ENCODE measurements around the gene OR13C3.

DNA sequence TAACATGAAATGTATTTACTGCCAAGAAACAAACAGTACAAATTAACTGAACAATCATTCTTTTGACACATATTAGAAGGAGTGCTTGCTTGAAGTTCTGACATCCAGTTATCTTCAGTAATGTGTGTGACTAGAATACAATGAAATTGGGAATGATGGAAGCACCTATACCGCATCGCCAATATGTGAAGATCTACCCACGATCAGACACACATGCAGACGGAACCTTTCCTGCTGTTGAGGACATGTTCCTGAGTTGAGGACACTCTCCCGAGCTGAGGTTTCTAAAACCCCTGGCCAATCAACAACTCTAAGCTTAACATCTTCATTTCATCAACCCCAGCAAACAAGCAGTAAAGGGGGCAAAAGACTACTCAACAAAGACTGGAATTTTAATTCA, at the start of gene OR13C3:
- TF ChIP-seq POLR2A (IDR thresholded peaks at IDR 0.05; ENCODE audit: low read length) = no peak
- TF ChIP-seq GATA1 (IDR thresholded peaks at IDR 0.05; ENCODE audit: low read depth, low read length) = no peak

Data from erythroblast (primary cell).